SW 1271 (cell line): ENCODE measurements around the gene SIK3.
"Not testable (repeated sequence)": the region's sequence is repeated elsewhere in the genome, so short reads cannot be mapped to it uniquely, and the experiment has no call there.

Experiments
- DNase-seq, 2 experiments: peaks; one replicate each; lab custom pipeline; 2025; lab: John Stamatoyannopoulos, UW

Gene SIK3

DNA sequence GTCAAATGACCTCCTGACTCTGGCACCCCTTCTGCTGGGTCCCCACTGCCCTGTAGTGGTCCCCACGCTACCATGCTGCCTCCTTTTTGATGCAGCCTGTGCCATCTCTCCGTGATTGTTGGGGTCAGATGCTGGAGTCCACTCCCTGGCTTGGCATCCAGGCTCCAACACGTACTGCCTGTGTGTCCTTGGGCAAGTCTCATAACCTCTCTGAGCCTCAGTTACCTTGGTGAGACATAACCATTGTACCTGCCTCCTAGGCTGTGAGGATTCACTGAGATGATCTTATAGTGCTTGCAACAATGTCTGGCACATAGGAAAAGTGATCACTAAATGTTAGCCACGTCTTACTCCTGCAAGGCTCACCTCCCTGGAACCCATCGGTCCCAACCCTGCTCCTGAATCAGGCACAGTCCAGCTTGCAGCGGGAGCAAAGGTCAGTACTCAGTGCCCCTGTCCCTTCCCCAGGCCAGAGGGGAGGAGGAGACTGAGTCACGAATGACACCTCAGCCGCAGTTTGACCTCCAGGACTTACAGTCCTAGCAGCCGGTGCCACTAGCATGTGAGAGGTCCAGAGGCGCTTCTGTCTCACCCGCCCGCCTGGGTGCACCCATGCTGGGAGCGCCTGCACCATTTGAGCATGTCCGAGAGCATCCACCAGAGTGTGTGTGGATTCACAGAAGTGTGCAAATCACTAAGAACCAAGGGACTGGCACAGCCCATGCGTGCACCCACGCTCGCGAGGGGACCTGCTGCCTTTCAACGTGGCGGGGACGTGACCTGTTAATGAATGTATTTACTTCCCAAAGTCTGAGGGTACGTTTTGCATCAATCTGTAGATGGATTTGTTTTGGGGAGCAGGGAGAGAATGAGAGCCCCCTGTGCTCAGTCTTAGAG lies 272.1 kb downstream of the SIK3 start:
- no peak for DNase-seq

DNA sequence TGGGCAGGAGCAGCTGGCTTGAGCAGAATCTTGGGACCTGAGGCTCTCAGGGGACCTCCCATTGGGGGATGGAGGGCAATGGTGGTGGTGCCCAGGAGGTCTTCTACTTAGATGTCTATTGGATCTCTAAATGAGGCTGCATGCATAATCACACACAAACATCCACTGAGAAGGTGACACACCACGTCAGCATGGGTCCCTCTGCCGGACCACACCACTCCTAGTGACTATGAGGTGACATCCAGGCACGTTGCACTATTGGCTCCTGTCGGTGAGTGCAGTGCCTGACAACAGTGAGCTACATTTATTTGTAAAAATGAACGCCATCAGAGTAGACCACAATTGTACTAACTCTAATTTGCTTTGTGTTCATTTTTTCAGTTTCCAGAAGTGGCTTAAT lies 272.8 kb downstream of the SIK3 start:
- no peak for DNase-seq

GRCh38 chr11:116823031-116823843 lies 275.0 kb downstream of the SIK3 start, which contains the start of gene APOA4:
Gene APOA4, minus strand, starts transcription at chr11:116823304. Its CDS starts 113 bp downstream, at chr11:116823191.
- DNase-seq, result no peak

DNA sequence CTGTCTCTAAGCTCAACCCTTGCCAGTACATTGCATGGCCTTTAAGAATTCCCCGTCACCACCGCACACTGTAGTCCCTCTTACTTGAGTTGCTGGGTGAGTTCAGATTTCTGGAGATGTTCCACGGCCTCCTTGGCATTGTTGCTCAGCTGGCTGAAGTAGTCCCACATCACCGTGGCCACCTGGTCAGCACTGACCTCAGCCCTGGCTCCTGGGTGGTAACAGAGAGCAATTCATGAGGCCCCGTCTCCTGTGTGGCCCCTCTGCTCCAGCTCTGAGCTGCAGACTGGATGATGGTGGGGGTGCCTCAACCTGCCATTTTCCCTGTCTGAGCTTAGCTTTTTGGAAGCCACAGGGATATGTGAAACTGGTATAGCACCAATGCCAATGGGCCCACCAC lies 275.7 kb downstream of the SIK3 start:
- no peak for DNase-seq

DNA sequence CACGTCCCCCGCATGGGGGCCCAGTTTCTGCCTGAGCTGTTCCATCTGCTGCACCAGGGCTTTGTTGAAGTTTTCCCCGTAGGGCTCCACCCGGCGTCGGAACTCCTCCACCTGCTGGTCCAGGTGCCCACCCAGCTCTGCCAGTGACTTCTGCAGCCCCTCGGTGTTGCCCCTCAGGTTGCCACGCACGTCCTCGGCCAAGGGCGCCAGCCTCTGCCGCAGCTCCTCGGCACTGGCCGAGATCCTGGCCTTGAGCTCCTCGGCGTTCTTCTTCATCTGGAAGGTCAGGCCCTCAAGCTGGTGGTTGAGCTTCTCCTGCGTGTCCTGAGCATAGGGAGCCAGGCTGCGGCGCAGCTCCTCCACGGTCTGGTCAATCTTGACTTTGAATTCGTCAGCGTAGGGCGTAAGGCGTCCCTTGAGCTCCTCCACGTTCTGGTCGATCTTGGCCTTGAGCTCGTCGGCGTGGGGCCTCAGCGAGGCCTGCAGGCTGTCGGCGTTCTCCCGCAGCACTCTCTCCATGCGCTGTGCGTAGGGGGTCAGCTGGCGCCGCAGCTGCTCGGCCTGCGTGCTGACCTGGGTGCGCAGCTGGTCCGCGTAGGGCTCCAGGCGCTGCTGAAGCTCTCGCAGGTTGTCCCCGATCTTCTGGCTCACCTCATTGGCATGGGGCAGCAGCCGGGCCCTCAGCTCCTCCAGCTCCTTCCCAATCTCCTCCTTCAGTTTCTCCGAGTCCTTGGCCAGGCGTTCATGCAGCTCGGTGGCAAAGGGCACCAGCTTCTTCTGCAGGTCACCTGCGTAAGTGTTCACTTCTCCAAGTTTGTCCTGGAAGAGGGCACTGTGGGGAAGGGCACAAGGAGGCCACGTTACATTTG lies 276.9 kb downstream of the SIK3 start:
- no peak for DNase-seq

DNA sequence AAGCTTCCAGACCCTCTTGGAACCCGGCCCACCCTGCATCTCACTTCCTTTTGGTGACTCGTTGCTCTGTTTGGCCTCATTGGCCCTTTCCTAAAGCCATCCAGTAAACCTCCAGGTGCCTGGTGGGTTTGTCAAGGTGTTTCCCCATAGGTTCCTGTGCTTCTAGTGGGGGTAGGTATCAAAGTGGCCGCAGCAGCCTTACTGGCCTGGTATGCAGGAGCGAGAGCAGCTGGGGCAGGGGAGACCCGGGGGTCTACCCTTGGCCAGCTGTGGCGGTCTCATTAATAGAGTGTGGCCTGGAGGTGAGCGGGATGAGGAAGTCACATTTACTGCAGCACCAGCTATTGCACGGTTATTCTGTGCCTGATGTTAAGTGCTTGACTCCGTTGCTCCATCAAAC lies 279.2 kb downstream of the SIK3 start:
- DNase-seq, result no peak

- no peak for DNase-seq
These were observed 283.7 kb downstream of the SIK3 start for GRCh38 chr11:116814502-116814901.

GRCh38 chr11:116813781-116814471 lies 284.3 kb downstream of the SIK3 start:
- no peak for DNase-seq

GRCh38 chr11:116813170-116813569 lies 285.1 kb downstream of the SIK3 start:
- DNase-seq, result no peak

DNA sequence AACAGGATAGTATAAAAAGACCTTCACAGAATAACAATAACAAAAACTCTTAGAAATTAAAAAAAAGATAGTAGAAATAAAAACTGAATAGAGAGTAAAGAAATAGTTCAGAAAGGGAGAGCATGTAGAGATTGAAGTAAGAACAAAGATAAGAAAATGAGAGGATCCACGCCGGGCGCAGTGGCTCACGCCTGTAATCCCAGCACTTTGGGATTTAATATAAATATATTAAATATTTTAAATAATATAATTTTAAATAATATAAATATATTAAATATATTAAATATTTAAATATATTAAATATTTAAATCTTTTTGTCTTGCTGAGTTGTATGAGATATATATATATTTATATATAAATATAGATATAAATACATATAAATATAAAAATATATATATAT lies 286.1 kb downstream of the SIK3 start:
- no peak for DNase-seq

DNA sequence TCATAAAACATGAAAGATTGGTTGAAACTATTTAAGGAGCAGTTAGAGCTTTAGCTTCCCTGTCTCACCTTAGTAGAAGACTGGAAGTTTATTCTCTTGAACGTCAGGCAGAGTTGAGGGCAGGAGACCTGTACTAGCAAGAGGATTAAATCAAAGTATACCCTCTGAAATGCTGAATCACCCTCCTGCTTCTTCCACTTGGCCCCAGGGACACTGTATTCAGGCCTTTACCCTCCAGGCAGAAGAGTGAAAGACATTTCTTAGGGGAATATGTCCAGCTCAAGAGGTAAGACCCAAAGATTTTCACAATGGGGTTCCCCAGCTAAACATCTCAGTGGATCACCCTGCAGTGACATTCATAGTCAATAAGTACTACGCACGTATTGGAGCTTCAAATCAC lies 287.0 kb downstream of the SIK3 start:
- no peak for DNase-seq

GRCh38 chr11:116808262-116809175 lies 289.7 kb downstream of the SIK3 start:
- no peak for DNase-seq

GRCh38 chr11:116807601-116808261 lies 290.5 kb downstream of the SIK3 start:
- DNase-seq, result no peak

DNA sequence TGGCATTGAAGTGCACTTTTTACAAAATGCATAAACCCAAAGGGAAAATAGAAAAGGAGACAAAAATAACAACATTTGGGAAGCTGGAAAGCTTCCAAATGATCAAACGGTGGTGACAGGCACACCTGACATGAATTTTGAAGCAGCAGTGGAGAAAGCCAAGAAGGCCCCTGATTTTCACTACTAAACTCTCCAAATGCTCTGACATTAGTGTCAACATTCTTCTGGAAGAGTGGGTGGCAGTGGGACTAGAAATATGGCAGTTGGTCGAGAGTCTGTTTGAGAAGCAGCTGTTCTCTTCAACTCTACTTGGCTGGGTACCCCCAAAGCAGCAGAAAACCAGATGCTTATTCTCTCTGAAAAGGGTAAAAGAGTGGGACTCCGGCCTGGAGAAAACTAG lies 294.2 kb downstream of the SIK3 start:
- no peak for DNase-seq

GRCh38 chr11:116801662-116802061 lies 296.6 kb downstream of the SIK3 start:
- not testable (repeated sequence) for DNase-seq

GRCh38 chr11:116800610-116801009 lies 297.6 kb downstream of the SIK3 start:
- DNase-seq, result no peak

DNA sequence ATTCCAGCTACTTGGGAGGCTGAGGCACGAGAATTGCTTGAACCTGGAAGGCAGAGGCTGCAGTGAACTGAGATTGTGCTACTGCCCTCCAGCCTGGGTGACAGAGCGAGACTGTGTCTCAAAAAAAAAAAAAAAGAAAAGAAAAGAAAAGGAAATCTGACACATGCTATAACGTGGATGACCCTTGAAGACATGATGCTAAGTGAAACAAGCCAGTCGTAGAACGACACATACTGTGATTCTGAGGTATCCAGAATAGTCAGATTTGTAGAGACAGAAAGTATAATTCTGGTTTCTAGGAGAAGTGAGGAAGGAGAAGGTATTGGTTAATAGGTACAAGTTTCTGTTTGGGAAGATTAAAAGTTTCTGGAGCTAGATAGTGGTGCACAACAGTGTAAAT lies 299.9 kb downstream of the SIK3 start:
- DNase-seq, result no peak

GRCh38 chr11:116797816-116798215 lies 300.4 kb downstream of the SIK3 start:
- DNase-seq, result no peak

- DNase-seq, result no peak
These were observed 301.7 kb downstream of the SIK3 start for GRCh38 chr11:116796548-116796947.

DNA sequence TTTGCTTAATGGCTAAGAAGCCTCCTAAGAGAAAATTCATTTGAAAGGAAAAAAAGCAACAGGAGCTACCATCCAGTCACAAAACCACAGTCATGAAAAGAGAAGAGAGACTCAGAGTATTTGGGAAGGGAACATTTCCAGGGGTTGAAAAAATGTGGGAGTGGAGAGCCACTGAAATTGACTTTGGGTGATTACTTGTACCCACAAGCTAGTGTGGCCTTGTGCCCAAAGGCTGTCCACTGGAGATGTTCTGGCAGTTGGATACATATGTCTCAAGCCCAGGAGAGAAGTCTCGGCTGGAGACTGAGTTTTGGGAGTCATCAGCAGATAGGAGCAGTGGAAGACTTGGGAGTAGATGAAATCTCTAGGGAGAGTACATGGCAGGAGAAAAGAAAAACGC lies 303.4 kb downstream of the SIK3 start:
- DNase-seq, result no peak
